ENCODE measurements around the gene CNTN5. TPM values are rescaled to one million over a fixed set of nuclear protein-coding genes. Genes with fewer than 3 reads are reported as not detected.

CNTN5 gene
- polyA plus RNA-seq, 1 of the 3 experiments (the other 2 are of a cell fraction): not detected

DNA sequence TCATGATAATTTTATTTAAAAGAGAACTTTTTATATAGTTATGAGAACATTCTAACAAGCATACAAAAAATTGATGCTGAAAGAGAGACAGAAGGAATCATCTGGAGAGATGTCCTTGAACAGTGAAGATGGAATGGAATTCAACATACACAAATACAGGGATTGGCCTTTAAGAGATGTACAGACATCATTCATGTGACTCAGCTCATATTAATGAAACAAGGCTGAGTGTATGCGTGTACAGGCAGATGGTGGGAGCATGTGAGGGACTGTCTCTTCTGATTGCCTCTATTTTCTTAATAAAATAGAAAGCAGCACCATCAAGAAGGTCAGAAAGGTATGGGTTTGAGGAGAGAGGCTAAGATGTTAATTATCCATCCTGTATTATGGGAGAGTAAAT is 793.3 kb downstream of the CNTN5 start:
- no peak for DNase-seq
- H3K4me1 ChIP-seq (ENCODE audit: control insufficient read depth in 1 of 2, insufficient read depth in 2 of 2, low read depth in 1 of 2, low read length in 1 of 2): no peaks in the 10 kb centered on the region
- H3K4me3 ChIP-seq (ENCODE audit: low read depth in 2 of 2, low read length in 1 of 2): no peak overlapping the region
- H3K27me3 ChIP-seq (ENCODE audit: insufficient read depth): no peaks in the 10 kb centered on the region
- ChIA-PET CTCF (no interaction called here), POLR2A (no interaction called here)
- no peak overlapping the region for H3K9ac ChIP-seq
- no peak overlapping the region for H3K4me2 ChIP-seq
- no peaks in the 10 kb centered on the region for H3K79me2 ChIP-seq (ENCODE audit: insufficient read depth)
- TF ChIP-seq SMC3 (IDR thresholded peaks at IDR 0.05; ENCODE audit: low read depth, low read length) (no peak), JUND (IDR thresholded peaks at IDR 0.05) (no peak)
- TF ChIP-seq, protein P1, sequence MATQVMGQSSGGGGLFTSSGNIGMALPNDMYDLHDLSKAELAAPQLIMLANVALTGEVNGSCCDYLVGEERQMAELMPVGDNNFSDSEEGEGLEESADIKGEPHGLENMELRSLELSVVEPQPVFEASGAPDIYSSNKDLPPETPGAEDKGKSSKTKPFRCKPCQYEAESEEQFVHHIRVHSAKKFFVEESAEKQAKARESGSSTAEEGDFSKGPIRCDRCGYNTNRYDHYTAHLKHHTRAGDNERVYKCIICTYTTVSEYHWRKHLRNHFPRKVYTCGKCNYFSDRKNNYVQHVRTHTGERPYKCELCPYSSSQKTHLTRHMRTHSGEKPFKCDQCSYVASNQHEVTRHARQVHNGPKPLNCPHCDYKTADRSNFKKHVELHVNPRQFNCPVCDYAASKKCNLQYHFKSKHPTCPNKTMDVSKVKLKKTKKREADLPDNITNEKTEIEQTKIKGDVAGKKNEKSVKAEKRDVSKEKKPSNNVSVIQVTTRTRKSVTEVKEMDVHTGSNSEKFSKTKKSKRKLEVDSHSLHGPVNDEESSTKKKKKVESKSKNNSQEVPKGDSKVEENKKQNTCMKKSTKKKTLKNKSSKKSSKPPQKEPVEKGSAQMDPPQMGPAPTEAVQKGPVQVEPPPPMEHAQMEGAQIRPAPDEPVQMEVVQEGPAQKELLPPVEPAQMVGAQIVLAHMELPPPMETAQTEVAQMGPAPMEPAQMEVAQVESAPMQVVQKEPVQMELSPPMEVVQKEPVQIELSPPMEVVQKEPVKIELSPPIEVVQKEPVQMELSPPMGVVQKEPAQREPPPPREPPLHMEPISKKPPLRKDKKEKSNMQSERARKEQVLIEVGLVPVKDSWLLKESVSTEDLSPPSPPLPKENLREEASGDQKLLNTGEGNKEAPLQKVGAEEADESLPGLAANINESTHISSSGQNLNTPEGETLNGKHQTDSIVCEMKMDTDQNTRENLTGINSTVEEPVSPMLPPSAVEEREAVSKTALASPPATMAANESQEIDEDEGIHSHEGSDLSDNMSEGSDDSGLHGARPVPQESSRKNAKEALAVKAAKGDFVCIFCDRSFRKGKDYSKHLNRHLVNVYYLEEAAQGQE (IDR thresholded peaks at IDR 0.05; ENCODE audit: low read depth, low read length): no peak
- no peaks in the 10 kb centered on the region for H3K9me2 ChIP-seq
- no peak overlapping the region for H2AFZ ChIP-seq (ENCODE audit: low read depth)
- H4K20me1 ChIP-seq (ENCODE audit: insufficient read depth): no peaks in the 10 kb centered on the region
- H3K9me3 ChIP-seq: no peaks in the 10 kb centered on the region
- WGBS (ENCODE audit: low lambda C conversion rate): 0% methylated on average over 1 of the region's 1 CpG
- H3K27ac ChIP-seq (ENCODE audit: low read depth in 2 of 2, low read length in 1 of 2): no peak overlapping the region
- no peaks in the 10 kb centered on the region for H3K36me3 ChIP-seq (replicated peaks in 1 of 2; ENCODE audit: control insufficient read depth in 1 of 2, insufficient read depth in 2 of 2, low read length in 1 of 2)
- H3F3A ChIP-seq (replicated peaks; ENCODE audit: insufficient read depth): no peaks in the 10 kb centered on the region

DNA sequence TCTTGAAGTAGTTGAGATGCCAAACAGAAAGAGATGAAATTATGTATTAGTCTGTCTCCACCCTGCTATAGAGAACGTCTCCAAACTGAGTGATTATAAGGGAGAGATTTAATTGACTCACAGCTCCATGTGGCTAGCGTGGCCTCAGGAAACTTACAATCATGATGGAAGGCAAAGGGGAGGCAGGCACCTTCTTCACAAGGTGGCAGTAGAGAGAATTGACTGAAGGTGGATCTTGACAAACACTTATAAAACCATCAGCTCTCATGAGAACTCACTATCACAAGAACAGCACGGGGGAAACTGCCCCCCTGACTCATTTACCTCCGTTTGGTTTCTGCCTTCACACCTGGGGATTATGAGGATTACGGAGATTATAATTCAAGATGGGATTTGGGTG is 794.0 kb downstream of the CNTN5 start:
- Histone ChIP-seq H3K4me2 (no peak overlapping the region), H3K36me3 (replicated peaks in 1 of 2; ENCODE audit: control insufficient read depth in 1 of 2, insufficient read depth in 2 of 2, low read length in 1 of 2) (no peaks in the 10 kb centered on the region), H3K9me2 (no peaks in the 10 kb centered on the region), H3K27me3 (ENCODE audit: insufficient read depth) (no peaks in the 10 kb centered on the region), H3K4me1 (ENCODE audit: control insufficient read depth in 1 of 2, insufficient read depth in 2 of 2, low read depth in 1 of 2, low read length in 1 of 2) (no peaks in the 10 kb centered on the region), H3K4me3 (ENCODE audit: low read depth in 2 of 2, low read length in 1 of 2) (no peak overlapping the region), H3K79me2 (ENCODE audit: insufficient read depth) (no peaks in the 10 kb centered on the region), H3F3A (replicated peaks; ENCODE audit: insufficient read depth) (no peaks in the 10 kb centered on the region), H3K27ac (ENCODE audit: low read depth in 2 of 2, low read length in 1 of 2) (no peak overlapping the region), H4K20me1 (ENCODE audit: insufficient read depth) (no peaks in the 10 kb centered on the region), H3K9me3 (no peaks in the 10 kb centered on the region), H3K9ac (no peak overlapping the region), H2AFZ (ENCODE audit: low read depth) (no peak overlapping the region)
- TF ChIP-seq MXI1 (IDR thresholded peaks at IDR 0.05; ENCODE audit: low read depth, low read length) (no peak), FOXM1 (IDR thresholded peaks at IDR 0.05; ENCODE audit: low read depth) (no peak), EZH2phosphoT487 (IDR thresholded peaks at IDR 0.05; ENCODE audit: borderline replicate concordance, low read depth) (no peak), POLR2AphosphoS5 (IDR thresholded peaks at IDR 0.05; ENCODE audit: low read depth, low read length) (no peak), MEF2A (IDR thresholded peaks at IDR 0.05; ENCODE audit: borderline replicate concordance, low read depth) (no peak), TEAD4 (IDR thresholded peaks at IDR 0.05; ENCODE audit: borderline replicate concordance, insufficient read depth) (no peak)
- TF ChIP-seq, protein P1 (IDR thresholded peaks at IDR 0.05; ENCODE audit: low read depth, low read length): no peak
- ChIA-PET POLR2A (no interaction called here), CTCF (no interaction called here)
- DNase-seq: no peak
- WGBS (ENCODE audit: low lambda C conversion rate): 4% methylated on average over 5 of the region's 5 CpGs

All from SK-N-SH (cell line).